GM18502 (cell line): Measurements from ENCODE around the gene PCDHGC3.

Experiments
- ATAC-seq: cut with Tn5 transposase; IDR thresholded peaks from one replicate; pipeline ENCODE4 v1.9.1; 2021; ENCODE audit warnings: mild to moderate bottlenecking; ENCODE audit not compliant: unreplicated experiment, poor library complexity

PCDHGC3 gene

DNA sequence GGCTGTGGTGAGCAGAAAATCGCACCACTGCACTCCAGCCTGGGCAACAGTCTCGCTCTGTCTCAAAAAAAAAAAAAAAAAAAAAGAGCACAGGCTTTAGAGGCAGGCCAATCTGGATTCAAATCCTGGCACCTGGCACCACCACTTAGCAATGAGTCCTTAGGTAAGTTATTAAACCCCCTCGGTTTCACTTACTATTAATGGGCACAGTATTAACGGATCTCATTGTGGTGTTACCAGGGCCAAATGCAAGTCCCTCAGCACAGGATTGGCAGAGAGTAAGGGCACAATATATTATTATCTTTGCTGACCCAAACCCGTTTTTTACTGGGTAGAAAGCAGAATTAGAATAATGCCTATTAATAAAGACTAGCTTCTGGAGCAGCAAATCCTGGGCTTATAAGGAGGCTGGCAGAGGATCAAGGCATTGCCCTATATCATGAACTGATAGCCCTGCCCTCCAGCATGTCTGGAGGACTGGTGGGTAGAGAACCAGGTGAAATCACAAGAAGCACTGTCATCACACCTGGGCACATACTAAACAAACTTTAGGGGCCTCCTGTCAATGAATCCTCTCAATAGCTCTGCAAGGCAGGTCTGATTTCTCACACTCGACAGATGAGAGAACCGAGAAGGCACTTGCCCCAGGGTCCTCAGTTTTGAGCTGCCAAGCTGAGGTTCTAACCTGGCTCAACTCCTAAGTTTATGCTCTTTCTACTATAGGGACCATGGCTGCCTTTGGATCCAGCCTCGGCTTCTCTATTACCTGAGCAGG lies 30.8 kb downstream of the PCDHGC3 start:
- ATAC-seq, result no peak

DNA sequence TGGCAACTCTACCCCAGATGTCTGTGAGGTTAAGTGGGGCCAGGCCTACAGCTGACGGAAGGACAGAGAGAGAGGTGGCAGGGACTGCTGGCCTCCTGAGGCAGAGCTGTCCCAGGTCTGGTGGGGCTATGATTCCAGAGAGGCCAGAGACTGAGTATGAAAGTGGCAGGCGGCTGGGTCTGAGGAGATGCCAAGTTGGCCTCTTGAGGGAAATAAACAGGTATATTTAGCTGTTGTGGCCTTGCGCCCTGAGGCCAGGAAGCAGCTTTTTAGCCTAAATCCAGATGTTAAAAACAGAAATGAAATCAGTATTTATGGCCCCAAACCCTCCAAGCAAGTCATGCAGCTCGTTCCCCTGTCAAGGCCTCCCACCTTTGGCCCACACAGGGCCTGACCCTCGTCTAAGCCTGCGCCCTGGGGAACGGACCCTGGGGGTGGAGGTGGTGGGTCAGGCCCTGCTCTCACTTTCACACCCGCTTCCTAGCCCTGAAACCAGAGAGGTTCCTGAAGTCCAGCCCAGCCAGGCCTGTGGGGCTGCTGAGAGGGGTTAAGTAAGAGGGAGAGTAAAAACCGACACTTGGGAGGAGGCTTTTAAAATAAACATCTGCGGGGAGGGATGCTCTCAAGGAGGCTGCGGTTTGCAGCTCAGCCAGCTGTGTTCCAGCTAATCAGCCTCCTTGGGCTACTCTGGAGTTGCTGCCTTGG lies 31.8 kb downstream of the PCDHGC3 start:
- peak; percentile 36 for ATAC-seq

DNA sequence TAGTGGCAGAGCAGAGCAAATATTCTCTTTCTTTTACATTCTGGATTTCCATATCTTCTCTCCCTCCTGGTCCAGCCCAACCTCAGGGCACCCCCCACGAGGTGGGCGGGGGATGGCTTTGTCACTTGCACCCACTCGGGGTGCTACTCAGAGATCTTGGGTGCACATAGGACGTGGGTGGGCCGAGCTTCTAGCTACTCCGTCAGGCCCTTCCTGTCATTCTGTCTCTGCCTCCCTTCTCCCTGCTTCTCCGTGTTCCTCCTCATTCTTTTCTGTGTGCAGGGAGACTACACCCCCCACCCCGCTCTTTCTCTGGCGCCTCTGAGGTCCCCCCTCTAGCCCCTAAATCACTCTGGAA lies 32.7 kb downstream of the PCDHGC3 start:
- ATAC-seq, result no peak

- no peak for ATAC-seq
Observed at GRCh38 chr5:141508798-141509611, 33.2 kb downstream of the PCDHGC3 start.

- ATAC-seq, result no peak
Observed at GRCh38 chr5:141510160-141510559, 34.4 kb downstream of the PCDHGC3 start.

DNA sequence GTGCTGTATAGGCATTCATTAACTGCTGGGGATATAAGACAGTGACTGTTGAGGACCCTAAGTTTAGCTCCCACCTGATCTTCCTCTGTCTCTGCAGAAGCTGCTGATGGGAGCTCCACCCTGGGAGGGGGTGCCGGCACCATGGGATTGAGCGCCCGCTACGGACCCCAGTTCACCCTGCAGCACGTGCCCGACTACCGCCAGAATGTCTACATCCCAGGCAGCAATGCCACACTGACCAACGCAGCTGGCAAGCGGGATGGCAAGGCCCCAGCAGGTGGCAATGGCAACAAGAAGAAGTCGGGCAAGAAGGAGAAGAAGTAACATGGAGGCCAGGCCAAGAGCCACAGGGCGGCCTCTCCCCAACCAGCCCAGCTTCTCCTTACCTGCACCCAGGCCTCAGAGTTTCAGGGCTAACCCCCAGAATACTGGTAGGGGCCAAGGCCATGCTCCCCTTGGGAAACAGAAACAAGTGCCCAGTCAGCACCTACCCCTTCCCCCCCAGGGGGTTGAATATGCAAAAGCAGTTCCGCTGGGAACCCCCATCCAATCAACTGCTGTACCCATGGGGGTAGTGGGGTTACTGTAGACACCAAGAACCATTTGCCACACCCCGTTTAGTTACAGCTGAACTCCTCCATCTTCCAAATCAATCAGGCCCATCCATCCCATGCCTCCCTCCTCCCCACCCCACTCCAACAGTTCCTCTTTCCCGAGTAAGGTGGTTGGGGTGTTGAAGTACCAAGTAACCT lies 35.3 kb downstream of the PCDHGC3 start:
- no peak for ATAC-seq

GRCh38 chr5:141511771-141512325 lies 36.1 kb downstream of the PCDHGC3 start:
- ATAC-seq, result no peak

DNA sequence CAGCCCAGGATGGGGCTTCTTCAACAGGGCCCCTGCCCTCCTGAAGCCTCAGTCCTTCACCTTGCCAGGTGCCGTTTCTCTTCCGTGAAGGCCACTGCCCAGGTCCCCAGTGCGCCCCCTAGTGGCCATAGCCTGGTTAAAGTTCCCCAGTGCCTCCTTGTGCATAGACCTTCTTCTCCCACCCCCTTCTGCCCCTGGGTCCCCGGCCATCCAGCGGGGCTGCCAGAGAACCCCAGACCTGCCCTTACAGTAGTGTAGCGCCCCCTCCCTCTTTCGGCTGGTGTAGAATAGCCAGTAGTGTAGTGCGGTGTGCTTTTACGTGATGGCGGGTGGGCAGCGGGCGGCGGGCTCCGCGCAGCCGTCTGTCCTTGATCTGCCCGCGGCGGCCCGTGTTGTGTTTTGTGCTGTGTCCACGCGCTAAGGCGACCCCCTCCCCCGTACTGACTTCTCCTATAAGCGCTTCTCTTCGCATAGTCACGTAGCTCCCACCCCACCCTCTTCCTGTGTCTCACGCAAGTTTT lies 36.7 kb downstream of the PCDHGC3 start:
- ATAC-seq, result peak; percentile 31

DNA sequence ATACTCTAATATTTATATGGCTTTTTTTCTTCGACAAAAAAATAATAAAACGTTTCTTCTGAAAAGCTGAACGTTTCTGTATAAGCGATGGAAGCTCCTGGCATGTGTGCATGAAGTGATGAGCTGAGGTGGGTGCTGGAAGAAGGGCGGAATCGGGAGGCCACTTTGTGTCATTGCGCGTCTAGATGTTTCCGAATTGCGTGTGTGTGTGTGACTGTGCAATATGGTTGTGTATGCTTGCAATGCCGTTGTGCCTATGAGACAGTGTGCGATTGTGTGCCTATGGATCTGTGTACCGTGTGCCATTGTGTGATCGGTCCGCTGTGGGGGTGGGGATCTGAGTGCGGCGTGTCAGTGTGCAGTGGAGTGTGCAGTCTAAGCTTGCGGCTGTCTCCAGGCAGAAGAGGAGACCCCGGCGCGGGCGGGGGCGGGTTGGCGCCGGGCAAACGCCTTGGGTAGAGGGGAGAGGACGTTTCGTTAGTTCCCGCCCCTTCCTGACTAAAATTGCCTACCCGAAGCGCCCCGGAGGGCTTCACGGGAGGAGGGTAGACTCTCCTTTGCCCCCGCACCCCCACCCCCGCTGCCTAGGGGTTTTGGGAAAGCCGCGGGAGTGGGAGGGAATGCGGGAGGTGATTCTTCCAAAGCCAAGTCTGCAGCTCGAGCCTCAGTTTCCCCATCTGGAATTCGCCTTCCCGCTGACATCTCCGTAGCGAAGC lies 37.3 kb downstream of the PCDHGC3 start:
- no peak for ATAC-seq

- ATAC-seq, result peak; percentile 29
Observed at GRCh38 chr5:141513627-141514329, 38.0 kb downstream of the PCDHGC3 start.

- peak; percentile 26 for ATAC-seq
Observed at GRCh38 chr5:141514330-141515133, 38.8 kb downstream of the PCDHGC3 start.

GRCh38 chr5:141515141-141515540 lies 39.4 kb downstream of the PCDHGC3 start:
- no peak for ATAC-seq

- no peak for ATAC-seq
Observed at GRCh38 chr5:141515946-141516671, 40.3 kb downstream of the PCDHGC3 start.

- no peak for ATAC-seq
Observed at GRCh38 chr5:141516672-141517025, 40.9 kb downstream of the PCDHGC3 start.

DNA sequence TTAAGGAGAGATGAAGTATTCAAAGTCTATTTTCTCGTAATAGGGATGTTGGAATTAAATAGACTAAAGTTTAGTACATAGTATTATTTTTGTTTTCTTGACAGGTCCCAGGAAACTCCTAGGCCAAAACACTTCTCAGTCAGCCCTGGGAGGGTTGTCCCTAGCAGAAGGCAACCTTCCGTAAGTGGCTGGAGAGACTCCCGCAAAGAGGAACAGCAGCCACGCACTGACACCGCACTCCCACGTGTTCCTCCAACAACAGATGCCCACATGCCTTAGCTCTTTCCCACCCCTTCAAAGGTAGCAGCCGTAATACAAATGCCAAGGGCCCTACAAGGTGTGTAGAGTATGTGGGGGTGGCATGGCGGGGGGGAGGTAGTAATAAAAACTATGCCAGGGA lies 41.5 kb downstream of the PCDHGC3 start:
- ATAC-seq, result no peak

DNA sequence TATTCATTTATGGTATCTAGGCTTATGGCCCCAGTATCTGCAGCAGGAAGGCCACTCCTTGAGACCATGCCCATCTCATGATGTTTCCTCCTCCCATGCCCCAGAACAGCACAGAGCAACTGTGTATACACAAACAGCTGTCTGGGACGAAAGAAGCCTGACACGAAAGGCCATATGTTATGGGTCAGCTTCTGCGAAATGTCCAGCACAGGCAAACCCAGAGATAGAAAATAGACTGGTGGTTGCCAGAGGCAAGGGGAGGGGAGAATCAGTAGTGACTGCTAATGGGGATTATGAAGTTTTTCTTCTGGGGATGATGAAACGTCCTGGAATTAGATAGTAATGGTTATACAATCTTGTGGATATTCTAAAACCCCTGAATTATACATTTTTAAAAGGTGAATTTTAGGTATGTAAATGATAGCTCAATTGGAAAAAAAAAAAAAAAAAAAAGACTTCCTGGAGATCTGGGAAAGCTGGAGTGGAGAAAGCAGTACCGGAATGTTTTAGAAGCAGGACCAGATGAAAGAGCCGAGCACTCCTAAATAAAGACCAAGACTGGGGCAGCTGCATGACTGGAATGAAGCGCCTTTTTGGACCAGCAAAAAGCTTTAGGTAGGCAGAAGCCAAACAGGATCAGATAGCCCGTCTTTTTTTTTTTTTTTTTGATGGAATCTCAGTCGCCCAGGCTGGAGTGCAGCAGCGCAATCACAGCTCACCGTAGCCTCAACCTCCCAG lies 42.3 kb downstream of the PCDHGC3 start:
- ATAC-seq, result no peak

- ATAC-seq, result no peak
Observed at GRCh38 chr5:141518618-141519015, 42.9 kb downstream of the PCDHGC3 start.
